Iris pigment epithelial cell (primary cell): ENCODE measurements around the gene ARHGAP42.

Source experiments
- DNase-seq: peaks from one replicate; pipeline ENCODE4 v3.0.0-alpha.2; 2011; ENCODE audit warnings: low read depth

ARHGAP42 gene

DNA sequence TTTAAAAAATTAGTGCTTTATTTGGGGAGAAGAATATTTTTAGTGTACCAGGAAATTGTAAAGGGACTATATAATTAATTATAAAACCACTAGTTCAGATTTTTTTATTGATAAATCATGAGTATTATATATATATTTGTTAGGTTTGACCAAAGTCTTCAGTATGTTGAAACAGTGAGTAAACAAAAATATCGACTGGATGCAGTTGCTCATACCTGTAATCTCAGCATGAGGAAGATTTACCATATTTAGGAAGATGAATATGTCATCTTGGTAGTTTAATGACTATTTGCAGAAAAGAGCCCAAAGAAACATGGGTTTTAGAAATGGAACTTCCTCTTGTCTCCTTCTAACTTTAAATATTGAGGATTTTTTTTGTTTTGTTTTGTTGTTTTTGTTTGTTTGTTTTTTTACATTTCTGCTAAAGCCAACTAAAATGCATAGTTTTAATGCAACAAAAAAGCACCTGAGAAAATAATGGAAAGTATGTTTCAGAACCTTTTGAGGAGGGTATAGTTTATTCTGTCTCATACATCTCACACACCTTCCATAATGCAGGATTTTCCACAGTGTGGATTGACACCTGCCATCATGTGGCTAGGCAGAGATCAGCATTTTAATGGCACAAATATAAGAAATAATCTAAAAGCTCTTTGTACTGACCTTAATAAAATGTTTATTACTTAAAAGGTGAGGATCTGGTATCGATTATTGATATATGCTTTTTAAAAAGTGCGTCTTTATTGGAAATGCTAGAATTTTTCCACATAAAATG, 114.3 kb downstream of the ARHGAP42 start:
- no peak for DNase-seq

DNA sequence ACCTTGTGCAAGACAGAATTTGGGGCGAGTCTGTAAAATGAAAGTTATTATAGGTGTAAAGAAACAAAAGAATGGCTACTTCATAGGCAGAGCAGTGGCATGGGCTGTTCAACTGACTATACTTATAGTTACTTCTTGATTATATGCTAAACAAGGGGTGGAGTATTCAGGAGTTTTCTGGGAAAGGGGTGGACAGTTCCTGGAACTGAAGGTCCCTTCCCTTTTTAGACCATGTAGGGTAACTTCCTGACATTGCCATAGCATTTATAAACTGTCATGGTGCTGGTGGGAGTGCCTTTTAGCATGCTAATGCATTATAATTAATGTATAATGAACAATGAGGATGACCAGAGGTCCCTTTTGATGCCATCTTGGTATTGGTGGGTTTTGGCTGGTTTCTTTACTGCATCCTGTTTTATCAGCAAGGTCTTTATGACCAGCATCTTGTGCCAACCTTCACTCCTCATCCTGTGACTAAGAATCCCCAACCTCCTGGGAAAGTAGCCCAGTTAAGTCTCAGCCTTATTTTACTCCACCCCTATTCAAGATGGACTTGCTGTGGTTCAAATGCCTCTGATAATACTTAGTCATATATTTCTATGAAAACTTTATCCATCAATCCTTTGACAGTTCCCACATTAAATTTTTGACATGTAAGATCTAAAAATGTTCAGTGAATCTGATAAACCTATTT, 118.6 kb downstream of the ARHGAP42 start:
- peak; percentile 17 for DNase-seq

DNA sequence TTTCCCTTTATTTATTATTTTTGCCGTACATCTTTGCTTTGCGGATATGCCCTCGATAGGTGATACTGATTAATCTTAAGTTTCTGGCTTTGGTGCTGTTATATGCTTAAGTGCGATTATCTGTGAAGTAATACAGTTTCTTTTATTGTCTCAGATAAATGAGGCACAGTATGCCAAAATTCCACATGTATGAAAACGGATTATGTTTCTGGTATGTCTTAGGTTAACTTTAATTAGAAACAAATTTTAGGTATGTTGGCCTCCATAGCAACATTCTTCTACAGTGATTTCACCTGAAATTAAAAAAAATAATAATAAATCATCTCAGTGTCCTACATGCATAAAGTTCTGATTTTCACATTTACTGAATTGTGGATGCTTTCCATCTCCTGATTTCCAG, 119.2 kb downstream of the ARHGAP42 start:
- DNase-seq: no peak

DNA sequence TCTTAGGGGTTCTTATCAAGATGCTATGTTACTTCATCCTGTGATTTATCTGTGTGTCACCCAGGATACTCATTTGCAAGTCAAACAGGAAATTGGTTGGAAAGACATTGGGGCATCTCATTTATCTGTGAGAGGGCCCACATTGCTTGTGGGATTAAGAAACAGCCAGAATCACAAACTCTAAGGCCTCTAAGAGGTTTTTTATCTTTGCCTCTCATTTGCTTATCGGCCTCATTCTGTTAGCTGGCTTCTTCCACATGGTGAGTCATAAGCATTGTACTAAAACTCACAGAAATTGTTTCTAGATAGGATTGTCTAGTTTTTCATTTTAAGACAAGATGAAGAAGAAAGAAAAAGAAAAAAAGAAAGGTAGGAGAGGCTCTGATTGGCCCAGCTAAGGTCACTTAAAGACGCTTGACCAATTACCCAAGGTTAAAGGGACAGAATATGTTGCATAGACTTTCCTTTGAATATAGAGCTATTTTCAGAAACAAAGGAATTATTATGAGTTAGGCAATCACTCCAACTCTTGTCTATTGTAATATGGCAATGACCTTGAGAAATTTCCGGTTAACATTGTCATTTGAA, 121.9 kb downstream of the ARHGAP42 start:
- peak; percentile 79 for DNase-seq

DNA sequence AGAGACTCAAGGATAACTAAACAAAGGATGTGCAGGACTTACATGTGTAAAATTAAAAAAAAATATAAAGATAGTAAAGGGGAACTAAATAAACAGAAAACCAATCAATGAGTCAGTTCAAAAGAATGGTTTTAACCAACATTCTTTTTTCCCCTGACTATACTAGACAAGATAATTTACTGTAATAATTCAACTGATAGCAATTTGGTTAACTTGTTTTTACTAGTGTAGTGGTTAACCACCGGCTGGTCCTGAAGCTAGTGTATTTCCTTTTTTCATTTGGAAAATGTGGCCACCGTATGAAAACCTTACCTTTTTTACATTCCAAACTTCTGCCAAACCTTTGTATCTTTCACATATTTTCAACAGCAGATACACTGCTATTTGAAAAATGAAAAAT, 123.1 kb downstream of the ARHGAP42 start:
- DNase-seq: peak; percentile 54

DNA sequence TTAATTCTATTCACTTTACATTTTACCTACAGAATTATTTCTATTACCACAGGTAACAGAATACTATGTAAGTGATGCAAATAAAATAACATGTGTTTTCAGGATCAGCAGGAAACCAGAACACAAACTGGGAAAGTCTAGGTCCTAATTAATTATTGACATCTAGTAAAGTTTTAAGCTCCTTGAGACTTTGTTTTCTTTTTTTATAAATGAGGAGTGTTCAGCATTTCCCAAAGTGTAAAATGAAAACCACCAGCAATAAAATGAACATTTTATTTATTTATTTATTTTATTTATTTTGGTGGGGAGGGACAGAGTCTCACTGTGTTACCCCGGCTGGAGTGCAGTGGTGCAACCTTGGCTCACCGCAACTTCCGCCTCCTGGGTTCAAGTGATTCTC, 123.6 kb downstream of the ARHGAP42 start:
- DNase-seq: no peak

DNA sequence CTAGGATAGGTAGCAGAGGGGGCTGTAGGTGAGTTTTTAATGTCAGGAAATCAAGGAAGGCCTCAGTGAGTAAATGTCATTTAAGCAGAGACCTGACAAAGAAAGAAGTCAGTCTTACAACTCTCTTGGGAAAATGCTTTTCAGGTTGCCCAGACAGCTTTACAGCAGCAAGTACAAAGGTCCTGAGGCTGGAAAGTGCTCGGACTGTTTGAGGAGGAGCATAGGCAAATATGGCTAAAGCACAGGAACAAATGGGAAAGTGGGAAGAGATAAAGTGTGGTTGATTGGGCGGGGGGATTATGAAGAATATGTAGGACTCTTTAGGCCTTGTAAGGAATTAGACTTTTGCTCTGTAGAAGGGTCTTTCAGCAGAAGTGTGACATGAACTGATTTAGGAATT, 125.4 kb downstream of the ARHGAP42 start:
- no peak for DNase-seq

DNA sequence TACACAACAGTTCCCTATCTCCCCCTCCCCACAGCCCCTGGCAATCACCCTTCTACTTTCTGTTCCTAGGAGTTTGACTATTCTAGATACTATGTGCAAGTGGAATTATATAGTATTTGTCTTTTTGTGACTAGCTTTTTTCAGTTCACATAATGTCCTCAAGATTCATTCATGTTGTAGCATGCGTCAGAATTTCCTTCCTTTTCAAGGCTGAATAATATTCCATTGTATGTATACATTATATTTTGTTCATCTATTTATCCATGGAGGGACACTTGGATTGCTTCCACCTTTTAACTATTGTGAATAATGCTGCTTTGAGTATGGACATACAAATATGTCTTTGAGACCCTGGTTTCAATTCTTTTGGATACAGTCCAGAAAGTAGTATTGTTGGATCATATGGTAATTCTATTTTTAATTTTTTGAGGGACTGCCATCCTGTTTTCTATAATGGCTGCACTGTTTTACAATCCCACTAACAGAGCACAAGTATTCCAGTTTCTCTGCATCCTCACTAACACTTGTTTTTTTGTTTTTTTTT, 128.8 kb downstream of the ARHGAP42 start:
- no peak for DNase-seq

DNA sequence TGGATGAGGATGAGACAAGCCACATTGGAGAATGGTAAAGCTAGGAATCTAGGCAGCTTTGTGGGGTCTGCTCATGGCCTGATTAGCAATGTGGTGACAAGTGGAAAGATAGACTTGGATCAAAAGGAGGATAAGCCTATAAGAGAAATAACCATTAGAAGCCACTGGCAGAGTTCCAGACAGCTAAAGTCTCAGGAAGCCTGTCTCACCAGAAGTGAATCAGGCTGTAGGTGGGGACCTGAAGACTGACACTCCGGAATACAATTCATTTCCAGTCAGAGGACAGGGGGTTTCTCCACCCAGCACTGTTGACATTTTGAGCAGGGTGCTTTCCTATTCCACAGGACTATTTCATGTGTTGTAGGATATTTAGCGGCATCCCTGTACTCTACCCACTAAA, 129.7 kb downstream of the ARHGAP42 start:
- DNase-seq: peak; percentile 56

DNA sequence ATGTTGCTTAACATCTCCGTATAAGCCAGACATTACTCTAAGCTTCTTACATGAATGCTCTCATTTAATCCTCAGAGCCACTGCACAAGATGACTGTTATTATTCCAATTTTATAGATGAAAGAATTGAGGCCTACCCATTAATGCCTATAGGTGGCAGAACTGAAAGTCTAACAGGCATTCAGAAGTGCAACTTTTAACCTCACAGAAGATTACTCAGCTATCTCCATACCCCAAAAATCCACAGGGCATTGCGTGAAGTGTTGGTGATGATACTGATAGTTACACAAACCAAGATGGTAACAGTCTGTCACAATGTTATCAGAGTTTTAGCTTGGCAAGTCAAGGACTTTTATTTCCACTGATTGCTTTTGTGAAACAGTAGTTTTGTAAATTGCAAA, 130.5 kb downstream of the ARHGAP42 start:
- DNase-seq: no peak

DNA sequence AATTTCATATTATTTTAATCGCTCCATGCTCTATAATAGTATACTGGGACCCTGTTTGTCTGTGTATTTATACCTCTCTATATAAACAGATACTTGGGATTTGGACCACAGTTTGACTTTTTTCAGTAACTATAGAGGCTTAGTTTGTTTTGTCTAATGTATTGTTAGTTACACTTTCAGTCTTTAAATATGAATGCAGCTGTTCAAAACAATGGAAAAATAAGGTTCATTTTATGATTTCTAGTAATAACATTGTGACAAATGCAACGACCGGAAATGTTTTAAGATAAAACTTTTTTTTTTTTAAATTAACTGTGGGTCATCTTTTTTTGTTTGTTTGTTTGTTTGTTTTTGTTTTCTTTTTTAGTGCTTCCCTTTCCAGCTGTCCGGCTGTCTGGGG, 133.5 kb downstream of the ARHGAP42 start:
- no peak for DNase-seq

DNA sequence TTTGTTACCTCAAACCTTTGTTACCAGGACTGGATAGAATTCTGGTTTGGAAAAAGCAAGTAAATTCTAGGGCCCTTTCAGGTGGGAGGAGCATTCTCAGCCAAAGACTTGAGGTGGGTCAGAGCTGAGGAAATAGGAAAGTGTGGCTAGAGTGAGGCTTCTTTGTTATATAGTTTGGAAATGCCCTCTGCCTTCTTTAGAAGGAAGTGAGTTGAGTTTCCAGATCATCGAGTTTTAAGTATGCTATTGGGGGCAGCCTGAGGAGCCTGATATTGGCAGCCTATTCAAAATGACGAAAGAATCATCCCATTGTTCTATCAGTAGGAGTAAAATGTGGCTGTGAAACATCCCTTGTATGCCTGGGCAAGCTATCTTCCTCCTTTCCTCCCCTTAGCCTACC, 134.1 kb downstream of the ARHGAP42 start:
- no peak for DNase-seq

DNA sequence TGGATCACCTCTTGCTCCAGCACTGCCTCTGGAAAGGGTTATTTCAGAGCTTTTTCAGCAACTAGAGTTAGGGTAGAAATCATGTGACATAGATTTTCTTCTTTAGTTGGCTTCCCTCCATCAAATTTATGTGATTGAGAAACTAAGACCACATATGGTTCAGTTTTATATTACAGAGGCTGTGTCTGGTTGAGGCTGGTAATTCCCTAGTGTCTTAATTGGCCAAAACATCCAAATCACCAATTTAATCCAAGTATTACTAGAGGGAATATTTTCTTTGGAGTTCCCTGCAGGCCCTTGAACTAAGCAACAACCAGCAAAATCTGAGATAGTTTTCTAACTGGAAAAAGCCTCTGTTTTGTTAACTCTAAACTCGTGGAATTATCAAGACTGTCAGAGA, 136.3 kb downstream of the ARHGAP42 start:
- DNase-seq: peak; percentile 74

DNA sequence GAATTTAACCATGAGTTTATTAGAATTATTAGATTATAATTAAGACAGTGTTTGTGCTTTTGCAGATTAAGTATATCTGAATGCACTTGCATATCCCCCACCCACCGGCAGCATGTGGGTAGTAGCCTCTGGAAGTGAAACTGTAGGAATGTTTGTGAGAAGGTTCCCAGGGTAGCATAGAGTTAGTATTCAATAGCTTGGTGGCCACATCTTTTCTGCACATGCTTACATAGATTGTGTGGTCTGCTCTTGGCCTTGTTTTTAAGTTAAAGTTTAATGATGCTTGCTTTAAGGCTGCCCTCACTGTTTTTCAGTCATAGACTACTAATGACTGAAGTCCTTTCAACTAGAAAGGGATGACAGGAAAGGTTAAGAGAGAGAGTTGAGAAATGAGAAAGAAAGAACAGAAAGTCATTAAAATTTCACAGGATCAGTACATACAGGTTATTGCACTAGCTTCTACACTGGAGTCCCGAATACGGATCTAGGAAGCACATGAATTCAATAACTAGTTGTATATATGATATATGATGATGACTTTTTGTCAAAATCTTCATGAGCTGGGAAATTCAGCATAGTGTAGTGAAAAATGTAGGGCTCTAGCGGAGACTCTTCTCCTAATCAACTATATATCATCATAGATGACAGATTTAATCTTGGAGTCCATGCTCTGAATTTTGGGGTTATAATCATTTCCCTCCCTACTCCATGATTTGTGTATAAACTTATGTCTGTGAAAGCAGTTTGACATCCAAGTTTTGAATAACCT, 137.1 kb downstream of the ARHGAP42 start:
- peak; percentile 31 for DNase-seq

DNA sequence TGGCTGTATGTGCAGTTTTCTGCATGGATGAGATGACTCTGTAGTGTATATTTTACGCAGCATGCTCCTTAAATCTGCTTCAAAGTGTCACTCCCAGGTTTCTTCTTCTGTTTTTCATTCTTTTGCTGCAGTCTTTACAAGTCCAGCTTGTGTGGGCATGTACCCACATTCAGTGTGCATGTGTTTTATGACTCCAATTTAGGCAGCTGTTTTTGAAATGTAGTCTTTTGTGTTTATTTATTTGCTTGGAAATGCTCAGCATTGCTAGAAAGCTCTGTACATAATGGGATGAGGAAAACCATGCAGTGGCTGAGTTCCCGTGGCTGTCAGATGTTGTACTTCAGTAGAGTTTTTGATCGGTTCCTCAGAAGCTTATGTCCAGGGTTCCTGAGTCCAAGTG, 138.5 kb downstream of the ARHGAP42 start:
- DNase-seq: no peak

DNA sequence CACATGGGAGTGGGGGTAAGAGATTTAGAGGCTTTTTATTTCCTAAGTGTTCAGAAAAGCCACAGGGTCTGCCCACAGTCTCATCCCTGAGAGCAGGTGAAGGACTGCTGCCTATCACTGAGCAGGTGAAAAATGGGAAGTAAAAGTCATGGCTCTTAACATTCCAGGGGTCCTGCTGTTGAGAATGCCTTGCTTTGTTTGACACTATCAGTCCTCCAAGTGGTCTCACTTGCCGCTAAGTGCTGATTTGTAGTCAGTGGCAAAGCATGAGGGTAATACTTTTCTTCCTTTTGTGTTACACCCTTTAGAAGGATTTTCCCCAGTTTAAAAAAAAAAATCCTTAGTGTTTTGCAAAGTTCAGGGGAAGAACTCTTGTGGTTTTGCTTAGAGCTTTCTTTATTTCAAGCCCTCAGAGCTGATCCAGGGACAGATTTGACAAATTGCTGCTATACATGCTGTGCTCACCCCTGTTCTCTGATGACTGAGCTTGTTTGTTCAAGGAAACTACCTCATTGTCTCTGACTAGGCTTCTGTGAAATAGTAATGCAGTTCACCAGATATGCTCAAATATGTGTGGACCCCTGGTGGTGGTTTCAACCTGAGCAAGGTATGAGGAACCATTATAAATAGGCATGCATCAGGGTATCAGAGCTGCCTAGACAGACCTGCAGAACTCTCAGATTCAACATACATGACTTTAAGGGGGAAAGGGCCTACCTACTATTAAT, 141.0 kb downstream of the ARHGAP42 start:
- peak; percentile 74 for DNase-seq

DNA sequence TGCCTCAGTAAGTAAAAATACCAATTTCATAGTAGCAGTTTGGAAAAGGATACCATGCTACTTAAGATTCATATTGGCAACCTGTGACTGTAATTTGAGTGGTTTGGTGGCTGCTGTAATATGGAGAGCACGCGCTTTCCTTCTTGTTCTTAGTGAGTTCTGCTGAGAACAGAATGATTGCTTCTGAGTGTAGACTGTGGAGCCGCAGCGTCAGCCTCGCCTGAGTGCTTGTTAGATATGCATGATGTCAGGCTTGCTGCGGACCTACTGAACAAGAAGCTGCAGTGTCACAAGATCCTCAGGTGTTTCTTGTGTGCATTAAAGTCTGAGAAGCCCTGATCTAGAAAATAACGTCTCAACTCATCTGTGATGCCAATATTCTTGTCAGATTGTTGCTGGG, 143.2 kb downstream of the ARHGAP42 start:
- DNase-seq: peak; percentile 46

DNA sequence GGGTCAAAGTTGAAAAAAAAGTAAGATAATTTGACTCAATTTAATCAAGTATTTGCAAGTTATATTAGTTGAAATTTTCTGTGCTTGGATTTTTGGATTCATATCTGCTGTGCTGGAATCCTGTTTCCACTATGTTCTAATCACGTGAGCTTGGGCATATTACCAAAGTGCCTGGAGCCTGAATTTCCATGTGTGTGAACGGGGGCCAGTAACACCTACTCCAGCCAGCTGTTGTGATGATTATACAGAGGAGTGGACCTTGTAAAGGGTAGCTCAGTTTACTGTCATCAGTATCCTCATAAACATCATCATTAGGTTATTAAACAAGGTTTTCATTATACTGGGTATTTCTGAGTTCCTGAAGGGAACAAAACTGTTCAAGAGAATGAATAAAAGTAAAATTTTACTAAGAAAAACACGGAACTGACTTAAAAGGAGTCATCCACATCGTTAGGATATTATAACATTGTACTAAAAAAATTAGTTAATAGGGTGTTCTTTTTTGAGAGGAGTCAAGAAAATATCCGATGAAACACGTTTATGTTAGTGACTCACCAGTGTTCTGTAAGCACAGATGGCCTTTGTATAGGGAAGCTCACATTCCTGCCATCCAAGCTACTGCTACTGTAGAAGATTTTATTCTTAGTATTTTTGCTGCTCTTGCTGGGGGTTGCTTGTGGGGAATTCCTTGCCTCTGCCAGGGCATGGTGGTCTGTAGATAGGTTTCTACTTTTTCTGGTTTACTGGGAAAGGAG, 144.1 kb downstream of the ARHGAP42 start:
- DNase-seq: peak; percentile 82

DNA sequence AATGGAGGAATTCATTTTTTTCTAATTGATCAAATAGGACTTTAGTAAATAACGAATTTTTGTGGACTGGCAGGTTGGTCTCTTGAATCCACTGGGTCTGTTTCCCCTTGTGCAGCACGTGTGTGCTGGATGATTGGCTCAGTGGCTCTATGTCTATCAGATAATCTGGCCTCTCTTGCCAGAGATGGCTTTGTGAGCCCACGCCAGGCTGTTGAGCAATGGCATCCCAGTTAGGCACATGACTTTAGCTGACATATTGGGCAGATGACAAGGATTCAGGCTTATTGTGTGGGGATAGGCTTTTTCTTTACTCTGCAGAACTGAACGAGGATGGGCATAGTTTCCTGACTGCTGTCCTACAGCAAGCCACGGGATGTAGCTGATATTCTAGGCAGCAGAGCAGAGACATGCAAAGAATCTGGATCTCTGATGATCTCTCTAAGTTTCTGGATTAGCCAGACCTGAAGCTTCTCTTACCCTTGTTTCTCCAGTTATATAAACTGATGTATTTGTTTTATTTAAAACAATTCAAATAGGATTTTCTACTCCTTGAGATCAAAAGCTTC, 144.9 kb downstream of the ARHGAP42 start:
- peak; percentile 50 for DNase-seq

DNA sequence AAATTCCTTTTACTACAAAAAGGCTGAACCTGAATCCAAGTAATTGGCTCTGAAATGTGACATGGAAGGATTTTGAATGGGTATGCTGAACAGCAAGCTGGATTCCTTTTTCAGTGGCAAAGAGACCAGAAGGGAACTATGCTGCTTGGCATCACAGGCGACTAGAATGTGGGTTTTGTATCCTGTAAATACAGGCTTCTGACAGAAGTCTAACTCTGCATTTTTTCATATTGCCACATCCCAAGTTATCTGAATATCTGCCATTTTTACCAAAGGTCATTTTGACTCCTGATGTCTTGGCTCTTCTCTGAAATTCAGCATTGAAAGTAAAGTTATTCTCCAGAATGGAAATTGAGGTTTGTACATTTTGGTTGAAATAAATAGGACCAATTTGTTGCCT, 145.7 kb downstream of the ARHGAP42 start:
- DNase-seq: no peak

DNA sequence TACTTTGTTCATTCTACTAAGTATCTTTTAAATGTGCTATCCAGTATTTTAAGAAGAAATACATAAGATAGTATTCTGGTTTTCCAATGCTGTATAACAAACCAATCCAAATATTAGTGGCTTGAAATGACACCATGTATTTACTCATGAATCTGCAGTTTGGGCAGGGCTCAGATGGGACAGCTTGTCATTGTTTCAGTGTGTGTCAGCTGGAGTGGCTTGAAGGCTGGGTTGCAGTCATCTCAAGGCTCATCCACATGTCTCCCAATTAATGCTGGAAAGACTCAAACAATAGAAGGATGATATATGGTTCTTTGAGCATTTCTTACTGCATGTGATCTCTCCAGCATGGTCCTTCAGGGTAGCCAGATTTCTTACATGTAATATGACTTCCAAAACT, 146.2 kb downstream of the ARHGAP42 start:
- DNase-seq: no peak
